GM12892 (cell line): ENCODE measurements around the gene NAV2.
"Not testable (repeated sequence)": the region's sequence is repeated elsewhere in the genome, so short reads cannot be mapped to it uniquely, and the experiment has no call there.

ENCODE experiments used
- DNase-seq: peaks from one replicate; pipeline ENCODE4 v3.0.0; 2011; ENCODE audit not compliant: insufficient read length
- FAIRE-seq: peaks from 2 replicates; lab custom pipeline; 2011; peaks lifted over from hg19 to GRCh38; lab: Jason Lieb, UNC
- POLR2A ChIP-seq: IDR thresholded peaks from 2 replicates; pipeline ENCODE4 v1.6.1; 2011; ENCODE audit warnings: low read depth, low read length, control low read depth
- POLR2AphosphoS5 ChIP-seq: IDR thresholded peaks from 2 replicates; pipeline ENCODE4 v1.6.1; 2011; ENCODE audit warnings: low read depth, low read length, control low read depth
- TAF1 ChIP-seq: IDR thresholded peaks from 2 replicates; pipeline ENCODE4 v1.6.1; 2011; ENCODE audit warnings: low read depth, mild to moderate bottlenecking, control low read depth, low read length, borderline replicate concordance

The NAV2 gene

GRCh38 chr11:19890308-19890707, 177.7 kb downstream of the NAV2 start:
- TF ChIP-seq TAF1 (no peak), POLR2AphosphoS5 (no peak), POLR2A (no peak)
- FAIRE-seq, result no peak

GRCh38 chr11:19891022-19891421, 178.4 kb downstream of the NAV2 start:
- FAIRE-seq (no peak), DNase-seq (no peak)
- TF ChIP-seq POLR2A (no peak), POLR2AphosphoS5 (no peak), TAF1 (no peak)

More at GRCh38 chr11:19890308-19890707, 177.7 kb downstream of the NAV2 start:
- no peak for DNase-seq

GRCh38 chr11:19892387-19892786, 179.8 kb downstream of the NAV2 start:
- no peak for DNase-seq
- FAIRE-seq, result no peak
- TF ChIP-seq POLR2A (no peak), POLR2AphosphoS5 (no peak)

- no peak for DNase-seq
- no peak for TF ChIP-seq POLR2A
- no peak for TF ChIP-seq TAF1
- no peak for TF ChIP-seq POLR2AphosphoS5
- no peak for FAIRE-seq
Observed at GRCh38 chr11:19892876-19893275, 180.2 kb downstream of the NAV2 start.

- no peak for DNase-seq
- no peak for TF ChIP-seq TAF1
- no peak for TF ChIP-seq POLR2A
- TF ChIP-seq POLR2AphosphoS5, result no peak
- no peak for FAIRE-seq
Observed at GRCh38 chr11:19894404-19894803, 181.8 kb downstream of the NAV2 start.

- not testable (repeated sequence) for FAIRE-seq, DNase-seq
Observed at GRCh38 chr11:19895037-19895436, 182.4 kb downstream of the NAV2 start.

GRCh38 chr11:19895776-19896175, 183.1 kb downstream of the NAV2 start:
- DNase-seq (no peak), FAIRE-seq (no peak)
- no peak for TF ChIP-seq POLR2A
- TF ChIP-seq POLR2AphosphoS5, result no peak
- TF ChIP-seq TAF1, result no peak

- DNase-seq, result no peak
- FAIRE-seq, result no peak
- TF ChIP-seq TAF1 (no peak), POLR2AphosphoS5 (no peak), POLR2A (no peak)
Observed at GRCh38 chr11:19903620-19904069, 191.0 kb downstream of the NAV2 start.

- no peak for FAIRE-seq
- DNase-seq, result no peak
Observed at GRCh38 chr11:19905280-19905853, 192.7 kb downstream of the NAV2 start.

GRCh38 chr11:19906126-19906525, 193.5 kb downstream of the NAV2 start:
- DNase-seq, result no peak
- no peak for FAIRE-seq
- TF ChIP-seq POLR2A (no peak), TAF1 (no peak), POLR2AphosphoS5 (no peak)

More at GRCh38 chr11:19905280-19905853, 192.7 kb downstream of the NAV2 start:
- TF ChIP-seq TAF1, result no peak
- no peak for TF ChIP-seq POLR2A
- TF ChIP-seq POLR2AphosphoS5, result no peak

GRCh38 chr11:19907008-19907579, 194.5 kb downstream of the NAV2 start:
- no peak for DNase-seq

GRCh38 chr11:19907839-19908238, 195.2 kb downstream of the NAV2 start:
- FAIRE-seq, result no peak
- no peak for DNase-seq
- TF ChIP-seq POLR2AphosphoS5 (no peak), POLR2A (no peak), TAF1 (no peak)

More at GRCh38 chr11:19907008-19907579, 194.5 kb downstream of the NAV2 start:
- FAIRE-seq, result no peak
- TF ChIP-seq TAF1 (no peak), POLR2A (no peak), POLR2AphosphoS5 (no peak)
